Gastroesophageal sphincter (tissue), 4 donors: ENCODE data around the gene VEGFC. TPM values are rescaled to one million over a fixed set of nuclear protein-coding genes. Genes with fewer than 3 reads are reported as not detected.

Experiments used
- ATAC-seq: fragments of 150-250 bp; one replicate; pipeline ENCODE4 v1.9.1; 2016; ENCODE audit warnings: mild to moderate bottlenecking, moderate library complexity
- H3K27ac ChIP-seq, 4 donors: fragments of 200-600 bp; sonication (generic) in 3 of 4; 1 replicate in 3 of 4; 2 replicates in 1 of 4; pipeline ENCODE4 v1.5.1; 2016 to 2019
- H3K27me3 ChIP-seq: fragments of 200-600 bp; sonication (generic); one replicate; pipeline ENCODE4 v1.5.1; 2019
- H3K36me3 ChIP-seq, 2 donors: fragments of 200-600 bp; sonication (generic); one replicate each; pipeline ENCODE4 v1.5.1; 2019; ENCODE audit warnings: control low read depth in 1 of 2
- H3K4me1 ChIP-seq, 3 donors: fragments of 200-600 bp; sonication (generic); 1 replicate in 2 of 3; 2 replicates in 1 of 3; pipeline ENCODE4 v1.5.1; 2016 to 2019; ENCODE audit warnings: control low read depth in 2 of 3
- H3K4me3 ChIP-seq, 2 donors: fragments of 200-600 bp; sonication (generic); one replicate each; pipeline ENCODE4 v1.5.1; 2019; ENCODE audit warnings: mild to moderate bottlenecking in 1 of 2, moderate library complexity in 1 of 2
- H3K9me3 ChIP-seq, 3 donors: fragments of 200-600 bp; sonication (generic); one replicate each; pipeline ENCODE4 v1.5.1; 2017 to 2019; ENCODE audit warnings: control low read depth in 2 of 3
- EP300 ChIP-seq: sonication (generic); formaldehyde crosslinking; IDR thresholded peaks from one replicate; pipeline ENCODE4 v1.6.1; 2017; ENCODE audit warnings: antibody characterized with exemption, mild to moderate bottlenecking
- POLR2A ChIP-seq, 2 donors: fragments of 450-650 bp; IDR thresholded peaks; one replicate each; pipeline ENCODE4 v1.6.1; 2017; ENCODE audit warnings: antibody characterized with exemption in 2 of 2, mild to moderate bottlenecking in 2 of 2, moderate library complexity in 1 of 2
- POLR2AphosphoS5 ChIP-seq: sonication (generic); formaldehyde crosslinking; IDR thresholded peaks from one replicate; pipeline ENCODE4 v1.6.1; 2017; ENCODE audit warnings: antibody characterized with exemption
- WGBS, 2 donors: methylation state at CpG; one replicate each; pipeline ENCODE4 v1.1.5; 2018; ENCODE audit warnings: low coverage in 1 of 2; 5-methylcytosine and 5-hydroxymethylcytosine counted together
- total RNA-seq, 4 donors: library from RNA; depleted of rRNA; stranded (reverse); fragments of >200 nt; gene quantifications; one replicate each; pipeline ENCODE4 v1.1.0, GENCODE V29; 2016
- TF ChIP-seq, protein P1 (sequence below), 4 experiments: fragments of 200-600 bp in 2 of 4; fragments of 450-650 bp in 2 of 4; sonication (generic) in 1 of 4; IDR thresholded peaks; one replicate each; pipeline ENCODE4 v1.5.1; 2017 to 2019; ENCODE audit warnings: antibody characterized with exemption in 4 of 4, mild to moderate bottlenecking in 2 of 4, moderate library complexity in 2 of 4

VEGFC gene
- total RNA-seq, 4 donors from 2014 or later = 3.0 to 8.3 (median 8.1) TPM

DNA sequence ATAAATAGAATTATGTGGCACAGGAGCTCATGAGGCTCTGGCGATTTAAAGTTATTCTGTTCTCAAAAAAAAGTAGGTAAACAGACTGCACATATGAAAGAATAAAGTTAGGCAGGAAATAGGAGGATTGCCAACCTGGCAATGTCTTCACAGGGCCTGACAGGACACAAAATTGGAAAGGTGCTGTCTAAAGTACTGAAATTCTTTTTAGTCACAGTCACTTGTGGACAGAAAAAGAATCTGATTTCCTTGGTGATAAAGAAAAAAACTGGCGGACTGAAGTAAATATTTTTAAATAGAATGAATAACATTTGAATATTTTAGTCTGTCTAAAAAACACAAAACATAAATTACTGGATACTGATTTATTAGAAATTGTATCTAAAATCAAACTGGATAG lies 124.4 kb downstream of the VEGFC start:
- H3K4me3 ChIP-seq = no peak overlapping the region
- H3K9me3 ChIP-seq = no peaks in the 10 kb centered on the region
- H3K36me3 ChIP-seq = no peaks in the 10 kb centered on the region
- no peak overlapping the region for H3K27ac ChIP-seq
- whole genome bisulfite sequencing, 2 donors = 20 to 40% methylated on average over 1 to 2 of the region's 2 CpGs
- no peaks in the 10 kb centered on the region for H3K4me1 ChIP-seq
- ATAC-seq = no peak
- no peaks in the 10 kb centered on the region for H3K27me3 ChIP-seq
- TF ChIP-seq POLR2AphosphoS5 = no peak
- no peak for TF ChIP-seq EP300
- TF ChIP-seq, protein P1, sequence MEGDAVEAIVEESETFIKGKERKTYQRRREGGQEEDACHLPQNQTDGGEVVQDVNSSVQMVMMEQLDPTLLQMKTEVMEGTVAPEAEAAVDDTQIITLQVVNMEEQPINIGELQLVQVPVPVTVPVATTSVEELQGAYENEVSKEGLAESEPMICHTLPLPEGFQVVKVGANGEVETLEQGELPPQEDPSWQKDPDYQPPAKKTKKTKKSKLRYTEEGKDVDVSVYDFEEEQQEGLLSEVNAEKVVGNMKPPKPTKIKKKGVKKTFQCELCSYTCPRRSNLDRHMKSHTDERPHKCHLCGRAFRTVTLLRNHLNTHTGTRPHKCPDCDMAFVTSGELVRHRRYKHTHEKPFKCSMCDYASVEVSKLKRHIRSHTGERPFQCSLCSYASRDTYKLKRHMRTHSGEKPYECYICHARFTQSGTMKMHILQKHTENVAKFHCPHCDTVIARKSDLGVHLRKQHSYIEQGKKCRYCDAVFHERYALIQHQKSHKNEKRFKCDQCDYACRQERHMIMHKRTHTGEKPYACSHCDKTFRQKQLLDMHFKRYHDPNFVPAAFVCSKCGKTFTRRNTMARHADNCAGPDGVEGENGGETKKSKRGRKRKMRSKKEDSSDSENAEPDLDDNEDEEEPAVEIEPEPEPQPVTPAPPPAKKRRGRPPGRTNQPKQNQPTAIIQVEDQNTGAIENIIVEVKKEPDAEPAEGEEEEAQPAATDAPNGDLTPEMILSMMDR (IDR thresholded peaks at IDR 0.05) = no peak
- TF ChIP-seq POLR2A (IDR thresholded peaks at IDR 0.05) = no peak

DNA sequence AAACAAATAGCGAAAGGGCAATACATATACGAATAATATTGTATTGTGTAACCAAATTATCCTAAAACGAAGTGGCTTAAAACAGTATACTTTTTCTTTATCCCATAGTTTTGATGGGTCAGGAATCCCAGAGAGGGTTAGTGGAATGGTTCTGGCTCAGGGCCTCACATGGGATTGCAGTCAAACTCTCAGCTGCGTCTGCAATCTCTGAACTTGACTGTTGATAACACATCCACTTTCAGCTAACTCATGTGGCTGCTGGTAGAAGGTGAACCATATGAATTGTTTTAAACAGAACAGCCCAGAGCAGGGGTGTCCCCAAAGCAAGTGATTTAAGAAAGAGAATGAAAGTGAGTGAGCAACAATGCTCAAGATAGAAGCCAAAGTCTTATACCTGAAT lies 127.8 kb downstream of the VEGFC start:
- no peaks in the 10 kb centered on the region for H3K36me3 ChIP-seq
- WGBS, 2 donors = 65 to 82% methylated on average over 4 of the region's 4 CpGs
- H3K9me3 ChIP-seq = no peaks in the 10 kb centered on the region
- H3K4me3 ChIP-seq = no peak overlapping the region
- no peak overlapping the region for H3K27ac ChIP-seq
- TF ChIP-seq, protein P1 (IDR thresholded peaks at IDR 0.05) = no peak
- no peak for TF ChIP-seq EP300
- no peak for TF ChIP-seq POLR2AphosphoS5
- no peak for TF ChIP-seq POLR2A (IDR thresholded peaks at IDR 0.05)
- H3K4me1 ChIP-seq = no peaks in the 10 kb centered on the region
- no peaks in the 10 kb centered on the region for H3K27me3 ChIP-seq
- ATAC-seq = no peak

DNA sequence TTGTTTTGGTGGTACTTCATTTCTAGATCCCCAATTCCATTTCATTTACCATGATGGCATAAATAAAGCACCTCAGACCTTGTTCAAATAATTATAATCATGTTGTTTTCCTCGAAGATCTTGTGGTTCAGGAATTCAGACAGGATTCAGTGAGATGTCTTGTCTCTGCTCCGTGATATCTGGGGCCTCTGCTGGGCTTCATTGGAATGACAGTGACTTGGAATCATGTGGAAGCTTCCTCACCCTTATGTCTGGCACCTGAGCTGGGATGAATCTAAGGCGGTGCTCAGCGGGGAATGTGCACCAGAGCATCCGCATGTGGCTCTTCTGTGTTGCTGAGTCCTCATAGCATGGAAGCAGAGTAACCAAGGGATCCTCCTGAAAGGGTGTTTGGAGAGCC lies 132.2 kb downstream of the VEGFC start:
- no peaks in the 10 kb centered on the region for H3K9me3 ChIP-seq
- H3K36me3 ChIP-seq = no peaks in the 10 kb centered on the region
- H3K4me3 ChIP-seq = no peak overlapping the region
- H3K27ac ChIP-seq = no peak overlapping the region
- no peak for ATAC-seq
- H3K4me1 ChIP-seq = no peaks in the 10 kb centered on the region
- WGBS, 2 donors = 85% methylated on average over 2 of the region's 5 CpGs; no CpG with 5 or more reads in 1 of the 2 donors
- TF ChIP-seq POLR2AphosphoS5 (no peak), POLR2A (IDR thresholded peaks at IDR 0.05) (no peak), EP300 (no peak)
- H3K27me3 ChIP-seq = no peaks in the 10 kb centered on the region

DNA sequence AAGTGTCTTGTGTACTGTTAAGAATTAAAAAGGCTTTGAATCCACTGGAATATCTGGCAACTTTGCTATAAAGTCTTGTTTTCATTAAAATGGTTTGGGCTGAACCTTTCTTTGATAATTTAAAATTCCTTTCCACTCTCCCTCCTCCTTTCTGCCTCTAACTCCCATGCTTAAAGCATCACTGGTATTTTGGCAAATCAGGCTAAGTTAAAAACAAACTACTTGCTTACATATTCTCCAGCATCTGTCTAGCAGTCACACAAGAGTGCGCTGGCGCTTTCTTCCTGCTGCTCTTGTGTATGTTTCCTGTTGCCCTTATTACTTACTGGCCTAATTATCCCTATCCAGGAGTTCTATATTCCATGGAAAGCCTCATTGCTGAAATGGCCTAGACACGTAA lies 136.6 kb downstream of the VEGFC start:
- Histone ChIP-seq H3K4me3 (no peak overlapping the region), H3K9me3 (no peaks in the 10 kb centered on the region), H3K27me3 (no peaks in the 10 kb centered on the region), H3K4me1 (no peaks in the 10 kb centered on the region), H3K36me3 (no peaks in the 10 kb centered on the region), H3K27ac (no peak overlapping the region)
- TF ChIP-seq POLR2A (IDR thresholded peaks at IDR 0.05) (no peak), EP300 (no peak), POLR2AphosphoS5 (no peak)
- TF ChIP-seq, protein P1 (IDR thresholded peaks at IDR 0.05) = no peak
- WGBS, 2 donors = 48 to 69% methylated on average over 3 of the region's 3 CpGs
- no peak for ATAC-seq

DNA sequence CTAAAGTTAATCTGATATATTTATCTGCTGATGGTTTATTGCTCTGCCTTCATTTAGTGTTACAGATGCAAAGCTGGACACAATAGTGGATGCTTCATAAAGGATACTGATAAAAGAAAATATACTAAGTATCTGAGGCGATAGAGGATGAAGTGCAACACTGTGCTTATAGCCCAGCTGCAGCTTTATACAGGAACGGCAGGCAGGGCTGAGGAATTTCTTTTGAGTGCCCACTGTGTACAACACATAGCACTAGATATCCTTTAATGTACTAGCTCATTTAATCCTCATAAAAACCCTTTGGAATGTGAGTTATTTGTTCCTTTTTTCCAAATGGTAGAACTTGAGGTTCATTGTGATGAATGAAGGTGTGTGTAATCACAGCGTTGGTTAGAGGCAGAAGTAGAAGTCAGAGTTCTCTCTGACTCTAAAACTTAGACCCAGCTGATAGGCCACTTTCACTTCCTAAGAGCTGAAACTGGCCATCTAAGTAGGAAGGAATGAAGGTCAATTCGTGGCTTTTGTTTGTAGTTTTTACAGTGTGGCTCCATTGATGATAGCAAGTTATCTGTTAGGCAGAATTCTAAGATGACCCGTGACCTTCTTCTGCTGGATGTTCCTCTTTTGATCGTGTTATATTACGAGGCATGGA lies 138.0 kb downstream of the VEGFC start:
- no peak overlapping the region for H3K4me3 ChIP-seq
- ATAC-seq = no peak
- no peaks in the 10 kb centered on the region for H3K4me1 ChIP-seq
- no peaks in the 10 kb centered on the region for H3K9me3 ChIP-seq
- H3K27ac ChIP-seq = no peak overlapping the region
- 67 to 70% methylated on average over 6 to 7 of the region's 7 CpGs for WGBS, 2 donors
- H3K27me3 ChIP-seq = no peaks in the 10 kb centered on the region
- TF ChIP-seq POLR2AphosphoS5 (no peak), POLR2A (IDR thresholded peaks at IDR 0.05) (no peak), EP300 (no peak)
- TF ChIP-seq, protein P1 (IDR thresholded peaks at IDR 0.05) = no peak
- no peaks in the 10 kb centered on the region for H3K36me3 ChIP-seq
